HepG2 (cell line): Measurements from ENCODE around the gene PROX1. TPM values are rescaled to one million over a fixed set of nuclear protein-coding genes. Genes with fewer than 3 reads are reported as not detected.
A peak's percentile ranks its signal among the peaks of the same experiment; 100 is the strongest.

Experiments
- ASH2L ChIP-seq: fragments of 300-600, 200-600 bp; sonication (generic); IDR thresholded peaks from 2 replicates; pipeline ENCODE4 v1.7.0; 2017; ENCODE audit warnings: low read depth, mild to moderate bottlenecking, moderate library complexity, mixed read lengths, low read length; ENCODE audit not compliant: insufficient read length
- CBX2 ChIP-seq, 2 experiments: fragments of 200-600 bp in 1 of 2; sonication (generic); formaldehyde crosslinking in 1 of 2; IDR thresholded peaks; 2 replicates each; pipeline versions ENCODE4 v1.7.0 to v1.8.1; 2018 to 2022; ENCODE audit warnings: low read depth in 2 of 2, low read length in 1 of 2, mild to moderate bottlenecking in 1 of 2, missing genetic modification reagents in 1 of 2
- FOXK2 ChIP-seq: fragments of 450-650 bp; IDR thresholded peaks from 2 replicates; pipeline ENCODE4 v1.6.1; 2016
- HOXA3 ChIP-seq: sonication (generic); formaldehyde crosslinking; IDR thresholded peaks from 2 replicates; pipeline ENCODE4 v1.5.0; 2020; ENCODE audit warnings: missing genetic modification reagents
- JDP2 ChIP-seq: sonication (generic); formaldehyde crosslinking; IDR thresholded peaks from 2 replicates; pipeline ENCODE4 v1.8.1; 2022; ENCODE audit warnings: missing genetic modification reagents, borderline replicate concordance
- KDM5B ChIP-seq: sonication (generic); formaldehyde crosslinking; IDR thresholded peaks from 2 replicates; pipeline ENCODE4 v1.4.0; 2020; ENCODE audit warnings: missing genetic modification reagents, mild to moderate bottlenecking, borderline replicate concordance
- POLR2AphosphoS5 ChIP-seq: IDR thresholded peaks from 2 replicates; pipeline ENCODE4 v1.6.1; 2012; ENCODE audit warnings: low read depth, low read length
- PRPF4 ChIP-seq: fragments of 200-400 bp; formaldehyde crosslinking; IDR thresholded peaks from 2 replicates; pipeline ENCODE4 v1.6.1; 2016; ENCODE audit warnings: low read length, low read depth; ENCODE audit not compliant: poor library complexity, severe bottlenecking
- TRAFD1 ChIP-seq: sonication (generic); formaldehyde crosslinking; IDR thresholded peaks from 2 replicates; pipeline ENCODE4 v1.5.1; 2020; ENCODE audit warnings: missing genetic modification reagents, mild to moderate bottlenecking, borderline replicate concordance
- ZNF142 ChIP-seq: sonication (generic); formaldehyde crosslinking; IDR thresholded peaks from 2 replicates; pipeline ENCODE4 v1.4.0; 2020; ENCODE audit warnings: missing genetic modification reagents
- ZNF17 ChIP-seq: sonication (generic); formaldehyde crosslinking; IDR thresholded peaks from 2 replicates; pipeline ENCODE4 v1.5.0; 2020; ENCODE audit warnings: mild to moderate bottlenecking, missing genetic modification reagents
- ZNF800 ChIP-seq: sonication (generic); formaldehyde crosslinking; IDR thresholded peaks from 2 replicates; pipeline ENCODE4 v1.4.0; 2020; ENCODE audit warnings: missing genetic modification reagents
- ZNF83 ChIP-seq: sonication (generic); formaldehyde crosslinking; IDR thresholded peaks from 2 replicates; pipeline ENCODE4 v1.4.0; 2020; ENCODE audit warnings: missing genetic modification reagents, mild to moderate bottlenecking, borderline replicate concordance
- polyA plus RNA-seq, 8 experiments: library from polyadenylated mRNA; depleted of rRNA in 3 of 8; stranded (reverse) in 7 of 8; unstranded in 1 of 8; fragments of >200 nt; fragmentation: Illumina TruSeq in 4 of 8; extraction: Trizol in 4 of 8; gene quantifications; 2 replicates each; pipeline versions ENCODE4 v1.2.1 to v1.2.3, GENCODE V29; 2011 to 2016; ENCODE audit warnings: low read depth in 4 of 8, missing spikeins in 1 of 8, mixed read lengths in 1 of 8; ENCODE audit not compliant: insufficient read depth in 1 of 8
- total RNA-seq, 5 experiments: library from RNA; depleted of rRNA; stranded (reverse); fragments of >200 nt; fragmentation: Illumina TruSeq; extraction: Trizol; gene quantifications; 2 replicates each; pipeline ENCODE4 v1.2.3, GENCODE V29; 2016; ENCODE audit warnings: low read depth in 1 of 5
- TF ChIP-seq, protein P1 (sequence below): sonication (generic); formaldehyde crosslinking; IDR thresholded peaks from 2 replicates; pipeline ENCODE4 v1.4.0; 2020; ENCODE audit warnings: mild to moderate bottlenecking, missing genetic modification reagents
- TF ChIP-seq, protein P2 (sequence below): sonication (generic); formaldehyde crosslinking; conservative IDR thresholded peaks from 2 replicates; pipeline ENCODE4 v1.4.0; 2020; ENCODE audit warnings: missing genetic modification reagents
- TF ChIP-seq, protein P3 (sequence below): sonication (generic); formaldehyde crosslinking; IDR thresholded peaks from 2 replicates; pipeline ENCODE4 v1.5.1; 2020; ENCODE audit warnings: missing genetic modification reagents, mild to moderate bottlenecking, borderline replicate concordance

PROX1 gene
- total and polyA plus RNA-seq, 2 of the 13 experiments (the other 11 are each of a cell fraction or from before 2014, with no cell fraction given) = 12.3 to 30.2 TPM

GRCh38 chr1:213987927-213988506 is at the start of gene PROX1 (continued):
- TF ChIP-seq CBX2 (IDR thresholded peaks at IDR 0.05; ENCODE audit: low read depth, low read length) (no peak), CBX2 (CRISPR knock-in tag; IDR thresholded peaks at IDR 0.05; ENCODE audit: low read depth) (no peak), ZNF83 (CRISPR knock-in tag) (no peak), JDP2 (no peak), KDM5B (CRISPR knock-in tag) (no peak), HOXA3 (peak; percentile 66; the same call in 1 of the 2 replicates), POLR2AphosphoS5 (peak; percentile 81), ZNF17 (CRISPR knock-in tag) (no peak), ASH2L (peak; percentile 31), PRPF4 (no peak), FOXK2 (no peak), TRAFD1 (CRISPR knock-in tag) (no peak), ZNF800 (CRISPR knock-in tag) (no peak), ZNF142 (no peak)
- TF ChIP-seq, protein P1, sequence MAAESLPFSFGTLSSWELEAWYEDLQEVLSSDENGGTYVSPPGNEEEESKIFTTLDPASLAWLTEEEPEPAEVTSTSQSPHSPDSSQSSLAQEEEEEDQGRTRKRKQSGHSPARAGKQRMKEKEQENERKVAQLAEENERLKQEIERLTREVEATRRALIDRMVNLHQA (CRISPR knock-in tag) = no peak
- TF ChIP-seq, protein P2, sequence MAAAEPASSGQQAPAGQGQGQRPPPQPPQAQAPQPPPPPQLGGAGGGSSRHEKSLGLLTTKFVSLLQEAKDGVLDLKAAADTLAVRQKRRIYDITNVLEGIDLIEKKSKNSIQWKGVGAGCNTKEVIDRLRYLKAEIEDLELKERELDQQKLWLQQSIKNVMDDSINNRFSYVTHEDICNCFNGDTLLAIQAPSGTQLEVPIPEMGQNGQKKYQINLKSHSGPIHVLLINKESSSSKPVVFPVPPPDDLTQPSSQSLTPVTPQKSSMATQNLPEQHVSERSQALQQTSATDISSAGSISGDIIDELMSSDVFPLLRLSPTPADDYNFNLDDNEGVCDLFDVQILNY (CRISPR knock-in tag) = no peak
- TF ChIP-seq, protein P3, sequence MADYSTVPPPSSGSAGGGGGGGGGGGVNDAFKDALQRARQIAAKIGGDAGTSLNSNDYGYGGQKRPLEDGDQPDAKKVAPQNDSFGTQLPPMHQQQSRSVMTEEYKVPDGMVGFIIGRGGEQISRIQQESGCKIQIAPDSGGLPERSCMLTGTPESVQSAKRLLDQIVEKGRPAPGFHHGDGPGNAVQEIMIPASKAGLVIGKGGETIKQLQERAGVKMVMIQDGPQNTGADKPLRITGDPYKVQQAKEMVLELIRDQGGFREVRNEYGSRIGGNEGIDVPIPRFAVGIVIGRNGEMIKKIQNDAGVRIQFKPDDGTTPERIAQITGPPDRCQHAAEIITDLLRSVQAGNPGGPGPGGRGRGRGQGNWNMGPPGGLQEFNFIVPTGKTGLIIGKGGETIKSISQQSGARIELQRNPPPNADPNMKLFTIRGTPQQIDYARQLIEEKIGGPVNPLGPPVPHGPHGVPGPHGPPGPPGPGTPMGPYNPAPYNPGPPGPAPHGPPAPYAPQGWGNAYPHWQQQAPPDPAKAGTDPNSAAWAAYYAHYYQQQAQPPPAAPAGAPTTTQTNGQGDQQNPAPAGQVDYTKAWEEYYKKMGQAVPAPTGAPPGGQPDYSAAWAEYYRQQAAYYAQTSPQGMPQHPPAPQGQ (CRISPR knock-in tag) = no peak
